K562 (cell line): Measurements from ENCODE around the gene TESK2. TPM values are rescaled to one million over a fixed set of nuclear protein-coding genes. Genes with fewer than 3 reads are reported as not detected.

Experiments
- KLF6 ChIP-seq: fragments of 250-450 bp; sonication (Bioruptor Pico); IDR thresholded peaks from 2 replicates; pipeline ENCODE4 v1.4.0; 2020; ENCODE audit warnings: mild to moderate bottlenecking, moderate library complexity, borderline replicate concordance
- MEIS2 ChIP-seq: fragments of 450-650 bp; IDR thresholded peaks from 2 replicates; pipeline ENCODE4 v1.6.1; 2014; ENCODE audit warnings: mild to moderate bottlenecking; ENCODE audit not compliant: partially characterized antibody
- PATZ1 ChIP-seq: fragments of 250-450 bp; sonication (Bioruptor Pico); IDR thresholded peaks from 2 replicates; pipeline ENCODE4 v1.5.0; 2020; ENCODE audit warnings: mild to moderate bottlenecking, borderline replicate concordance
- polyA plus RNA-seq, 8 experiments: library from polyadenylated mRNA; depleted of rRNA in 4 of 8; stranded (reverse) in 5 of 8; unstranded in 3 of 8; fragments of >200 nt; fragmentation: Nextera tagmentation in 2 of 8; fragmentation: Illumina TruSeq in 1 of 8; extraction: Ambion mirVana in 2 of 8; extraction: Trizol in 1 of 8; gene quantifications; 2 replicates each; pipeline versions ENCODE4 v1.2.1 to v1.2.3, GENCODE V29; 2011 to 2014; ENCODE audit warnings: inconsistent platforms in 1 of 8, missing spikeins in 1 of 8
- total RNA-seq, 7 experiments: library from RNA; depleted of rRNA in 6 of 7; stranded (reverse); fragments of >200 nt in 6 of 7; fragmentation: Illumina TruSeq in 2 of 7; extraction: Trizol in 2 of 7; gene quantifications; 2 replicates each; pipeline versions ENCODE4 v1.2.1 to v1.2.3, GENCODE V29; 2011 to 2021; ENCODE audit warnings: low replicate concordance in 1 of 7
- TF ChIP-seq, protein P1 (sequence below): fragments of 450-650 bp; IDR thresholded peaks from 2 replicates; pipeline ENCODE4 v1.6.1; 2017; ENCODE audit warnings: antibody characterized with exemption, mild to moderate bottlenecking

The TESK2 gene
- total and polyA plus RNA-seq, 9 of the 15 experiments (the other 6 are each of a cell fraction or from before 2014, with no cell fraction given) = 1.6 to 5.3 (median 3.7) TPM

DNA sequence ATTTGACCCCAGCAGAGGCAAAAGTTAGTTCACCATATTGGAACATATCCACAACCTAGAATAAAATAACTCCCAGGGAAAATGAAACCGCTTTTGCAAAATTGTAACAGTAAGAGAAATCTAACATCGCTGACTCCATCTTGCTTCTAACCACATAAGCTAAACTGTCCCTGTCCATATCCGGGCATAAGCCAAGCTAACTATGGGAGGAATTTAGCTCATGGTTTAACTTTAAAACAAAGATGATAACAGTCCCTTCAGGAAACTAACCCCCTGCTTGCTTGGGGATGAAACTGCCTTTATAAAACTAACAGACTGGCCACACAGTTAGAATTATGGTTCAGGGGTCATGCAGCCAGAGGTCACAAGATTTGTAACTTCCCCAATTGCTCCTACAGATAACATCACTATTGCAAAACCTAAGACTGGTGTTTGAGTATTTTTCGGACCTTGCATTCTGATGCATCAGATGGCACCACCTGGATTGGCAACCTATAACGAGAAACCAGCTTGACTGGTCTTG is 46.3 kb downstream of the TESK2 start (continued):
- TF ChIP-seq, protein P1, sequence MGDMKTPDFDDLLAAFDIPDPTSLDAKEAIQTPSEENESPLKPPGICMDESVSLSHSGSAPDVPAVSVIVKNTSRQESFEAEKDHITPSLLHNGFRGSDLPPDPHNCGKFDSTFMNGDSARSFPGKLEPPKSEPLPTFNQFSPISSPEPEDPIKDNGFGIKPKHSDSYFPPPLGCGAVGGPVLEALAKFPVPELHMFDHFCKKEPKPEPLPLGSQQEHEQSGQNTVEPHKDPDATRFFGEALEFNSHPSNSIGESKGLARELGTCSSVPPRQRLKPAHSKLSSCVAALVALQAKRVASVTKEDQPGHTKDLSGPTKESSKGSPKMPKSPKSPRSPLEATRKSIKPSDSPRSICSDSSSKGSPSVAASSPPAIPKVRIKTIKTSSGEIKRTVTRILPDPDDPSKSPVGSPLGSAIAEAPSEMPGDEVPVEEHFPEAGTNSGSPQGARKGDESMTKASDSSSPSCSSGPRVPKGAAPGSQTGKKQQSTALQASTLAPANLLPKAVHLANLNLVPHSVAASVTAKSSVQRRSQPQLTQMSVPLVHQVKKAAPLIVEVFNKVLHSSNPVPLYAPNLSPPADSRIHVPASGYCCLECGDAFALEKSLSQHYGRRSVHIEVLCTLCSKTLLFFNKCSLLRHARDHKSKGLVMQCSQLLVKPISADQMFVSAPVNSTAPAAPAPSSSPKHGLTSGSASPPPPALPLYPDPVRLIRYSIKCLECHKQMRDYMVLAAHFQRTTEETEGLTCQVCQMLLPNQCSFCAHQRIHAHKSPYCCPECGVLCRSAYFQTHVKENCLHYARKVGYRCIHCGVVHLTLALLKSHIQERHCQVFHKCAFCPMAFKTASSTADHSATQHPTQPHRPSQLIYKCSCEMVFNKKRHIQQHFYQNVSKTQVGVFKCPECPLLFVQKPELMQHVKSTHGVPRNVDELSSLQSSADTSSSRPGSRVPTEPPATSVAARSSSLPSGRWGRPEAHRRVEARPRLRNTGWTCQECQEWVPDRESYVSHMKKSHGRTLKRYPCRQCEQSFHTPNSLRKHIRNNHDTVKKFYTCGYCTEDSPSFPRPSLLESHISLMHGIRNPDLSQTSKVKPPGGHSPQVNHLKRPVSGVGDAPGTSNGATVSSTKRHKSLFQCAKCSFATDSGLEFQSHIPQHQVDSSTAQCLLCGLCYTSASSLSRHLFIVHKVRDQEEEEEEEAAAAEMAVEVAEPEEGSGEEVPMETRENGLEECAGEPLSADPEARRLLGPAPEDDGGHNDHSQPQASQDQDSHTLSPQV = peak; percentile 86
- peak; percentile 77; the same call in 1 of the 2 replicates for TF ChIP-seq PATZ1 (CRISPR knock-in tag)
- peak; percentile 84; the same call in 1 of the 2 replicates for TF ChIP-seq KLF6
- TF ChIP-seq MEIS2 = peak; percentile 22
